ENCODE data around the gene CCDC88A. TPM values are rescaled to one million over a fixed set of nuclear protein-coding genes. Genes with fewer than 3 reads are reported as not detected.

The CCDC88A gene, protein sequence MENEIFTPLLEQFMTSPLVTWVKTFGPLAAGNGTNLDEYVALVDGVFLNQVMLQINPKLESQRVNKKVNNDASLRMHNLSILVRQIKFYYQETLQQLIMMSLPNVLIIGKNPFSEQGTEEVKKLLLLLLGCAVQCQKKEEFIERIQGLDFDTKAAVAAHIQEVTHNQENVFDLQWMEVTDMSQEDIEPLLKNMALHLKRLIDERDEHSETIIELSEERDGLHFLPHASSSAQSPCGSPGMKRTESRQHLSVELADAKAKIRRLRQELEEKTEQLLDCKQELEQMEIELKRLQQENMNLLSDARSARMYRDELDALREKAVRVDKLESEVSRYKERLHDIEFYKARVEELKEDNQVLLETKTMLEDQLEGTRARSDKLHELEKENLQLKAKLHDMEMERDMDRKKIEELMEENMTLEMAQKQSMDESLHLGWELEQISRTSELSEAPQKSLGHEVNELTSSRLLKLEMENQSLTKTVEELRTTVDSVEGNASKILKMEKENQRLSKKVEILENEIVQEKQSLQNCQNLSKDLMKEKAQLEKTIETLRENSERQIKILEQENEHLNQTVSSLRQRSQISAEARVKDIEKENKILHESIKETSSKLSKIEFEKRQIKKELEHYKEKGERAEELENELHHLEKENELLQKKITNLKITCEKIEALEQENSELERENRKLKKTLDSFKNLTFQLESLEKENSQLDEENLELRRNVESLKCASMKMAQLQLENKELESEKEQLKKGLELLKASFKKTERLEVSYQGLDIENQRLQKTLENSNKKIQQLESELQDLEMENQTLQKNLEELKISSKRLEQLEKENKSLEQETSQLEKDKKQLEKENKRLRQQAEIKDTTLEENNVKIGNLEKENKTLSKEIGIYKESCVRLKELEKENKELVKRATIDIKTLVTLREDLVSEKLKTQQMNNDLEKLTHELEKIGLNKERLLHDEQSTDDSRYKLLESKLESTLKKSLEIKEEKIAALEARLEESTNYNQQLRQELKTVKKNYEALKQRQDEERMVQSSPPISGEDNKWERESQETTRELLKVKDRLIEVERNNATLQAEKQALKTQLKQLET (N-terminal part only)
- total RNA-seq: 25.2 and 37.0 TPM in 2 replicates

DNA sequence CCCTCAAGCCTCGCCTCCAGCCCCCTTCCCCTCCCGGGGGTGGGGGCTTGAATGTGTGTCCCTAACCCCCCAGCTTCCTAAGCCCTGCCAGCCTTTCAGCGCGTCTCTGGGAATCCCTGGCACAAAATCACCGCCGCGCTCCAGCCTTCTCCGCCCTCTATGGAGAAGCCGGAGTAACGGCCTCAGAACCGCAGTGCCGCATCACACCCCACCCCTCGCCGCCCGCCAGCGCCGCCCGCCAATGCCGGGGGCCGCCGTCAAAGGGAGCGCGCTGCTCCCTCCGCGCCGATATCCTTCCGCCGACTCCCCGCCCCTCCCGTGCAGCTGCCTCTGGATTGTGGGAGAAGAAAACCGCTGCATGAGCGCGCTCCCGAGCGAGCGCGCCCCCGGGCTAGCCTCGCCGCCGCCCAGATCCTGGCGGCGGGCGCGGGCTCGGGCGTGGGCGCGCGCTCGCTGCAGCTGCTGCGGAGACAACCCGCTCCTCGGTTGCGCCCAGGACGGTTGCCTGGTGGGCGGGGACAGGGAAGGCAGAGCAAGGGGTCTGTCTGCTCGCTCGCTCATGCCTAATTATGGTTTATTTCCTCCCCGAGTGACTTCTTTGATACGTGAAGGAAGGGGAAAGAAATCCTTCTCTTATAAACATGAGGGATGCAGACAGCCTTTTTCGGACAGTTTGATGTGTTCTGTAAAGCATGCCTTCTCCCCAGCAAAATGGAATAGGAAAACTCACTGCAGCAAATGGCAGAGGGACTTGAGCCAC, at the start of gene CCDC88A:
Gene CCDC88A, minus strand, starts transcription at position 178 of the 760 bp plus-strand sequence. CDS start 777 bp downstream, outside the sequence.

DNA sequence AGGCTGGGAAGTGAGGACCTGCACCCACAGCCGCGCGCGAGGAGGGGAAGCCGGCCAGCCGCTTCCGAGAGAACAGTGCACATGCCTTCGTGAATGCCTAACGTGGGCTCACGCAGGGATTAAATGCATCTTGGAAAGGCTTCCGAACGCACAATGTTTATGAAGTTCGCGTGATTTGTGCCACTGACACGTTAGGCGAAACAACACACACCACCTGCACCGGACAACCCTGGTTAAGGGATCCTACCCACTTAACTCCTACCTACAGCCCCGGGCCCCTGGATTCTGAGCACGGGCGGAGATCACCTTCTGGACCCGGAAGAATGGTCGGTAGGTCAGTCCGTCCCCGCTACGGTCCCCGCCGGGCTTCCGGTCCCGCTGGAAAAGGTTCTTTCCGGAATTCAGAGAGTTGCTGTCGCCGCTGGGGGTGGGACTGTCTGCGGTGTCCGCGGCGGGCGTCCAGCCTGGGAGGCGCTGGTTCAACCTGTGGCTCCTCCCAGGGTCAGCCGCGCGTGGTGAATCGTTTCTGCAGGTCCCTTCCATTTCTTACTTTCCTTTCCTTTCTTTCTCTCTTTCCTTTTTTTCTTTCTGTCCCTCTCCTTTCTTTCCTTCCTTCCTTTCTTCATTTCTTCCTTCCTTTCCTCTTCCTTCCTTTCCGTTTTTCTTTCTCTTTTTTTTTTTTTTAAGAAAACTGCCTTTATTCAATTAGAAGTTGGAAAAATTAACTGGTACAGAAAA, 150.6 kb downstream of the CCDC88A start, which contains the start of gene MTIF2:
Gene MTIF2, minus strand, starts transcription at position 325 of the 738 bp plus-strand sequence. CDS start 5,373 bp downstream, outside the sequence.

Other genes with a start within 250 kb of the CCDC88A start
- gene CLHC1, start 187.6 kb downstream of the CCDC88A start, total RNA-seq: 2.8 and 10.6 TPM in 2 replicates
- gene RPS27A, start 187.2 kb downstream of the CCDC88A start, total RNA-seq: 2,062 and 2,240 TPM in 2 replicates
- gene MTIF2, start 150.6 kb downstream of the CCDC88A start, total RNA-seq: 21.6 and 23.2 TPM in 2 replicates
- 16.4 and 29.9 TPM in 2 replicates for gene CFAP36, start 99.9 kb upstream of the CCDC88A start, total RNA-seq
- gene PPP4R3B, start 197.8 kb upstream of the CCDC88A start, total RNA-seq: 32.3 and 47.1 TPM in 2 replicates

All from epithelial cell of alveolus of lung (primary cell).